ENCODE results near the gene GPRIN2.
A peak's percentile ranks its signal among the peaks of the same experiment; 100 is the strongest.

Gene GPRIN2

GRCh38 chr10:46543466-46544377 is 12.7 kb downstream of the GPRIN2 start:
- no peak for DNase-seq (ENCODE audit: low read depth in 1 of 2, low spot score in 1 of 2)
- no peak overlapping the region for H3K27ac ChIP-seq (replicated peaks)
- H3K27me3 ChIP-seq (ENCODE audit: insufficient read depth, poor library complexity, severe bottlenecking): peaks cover 7% of the 10 kb centered on the region
- no peak overlapping the region for H3K4me3 ChIP-seq (replicated peaks; ENCODE audit: insufficient read depth, low read length)
- TF ChIP-seq, protein P1, sequence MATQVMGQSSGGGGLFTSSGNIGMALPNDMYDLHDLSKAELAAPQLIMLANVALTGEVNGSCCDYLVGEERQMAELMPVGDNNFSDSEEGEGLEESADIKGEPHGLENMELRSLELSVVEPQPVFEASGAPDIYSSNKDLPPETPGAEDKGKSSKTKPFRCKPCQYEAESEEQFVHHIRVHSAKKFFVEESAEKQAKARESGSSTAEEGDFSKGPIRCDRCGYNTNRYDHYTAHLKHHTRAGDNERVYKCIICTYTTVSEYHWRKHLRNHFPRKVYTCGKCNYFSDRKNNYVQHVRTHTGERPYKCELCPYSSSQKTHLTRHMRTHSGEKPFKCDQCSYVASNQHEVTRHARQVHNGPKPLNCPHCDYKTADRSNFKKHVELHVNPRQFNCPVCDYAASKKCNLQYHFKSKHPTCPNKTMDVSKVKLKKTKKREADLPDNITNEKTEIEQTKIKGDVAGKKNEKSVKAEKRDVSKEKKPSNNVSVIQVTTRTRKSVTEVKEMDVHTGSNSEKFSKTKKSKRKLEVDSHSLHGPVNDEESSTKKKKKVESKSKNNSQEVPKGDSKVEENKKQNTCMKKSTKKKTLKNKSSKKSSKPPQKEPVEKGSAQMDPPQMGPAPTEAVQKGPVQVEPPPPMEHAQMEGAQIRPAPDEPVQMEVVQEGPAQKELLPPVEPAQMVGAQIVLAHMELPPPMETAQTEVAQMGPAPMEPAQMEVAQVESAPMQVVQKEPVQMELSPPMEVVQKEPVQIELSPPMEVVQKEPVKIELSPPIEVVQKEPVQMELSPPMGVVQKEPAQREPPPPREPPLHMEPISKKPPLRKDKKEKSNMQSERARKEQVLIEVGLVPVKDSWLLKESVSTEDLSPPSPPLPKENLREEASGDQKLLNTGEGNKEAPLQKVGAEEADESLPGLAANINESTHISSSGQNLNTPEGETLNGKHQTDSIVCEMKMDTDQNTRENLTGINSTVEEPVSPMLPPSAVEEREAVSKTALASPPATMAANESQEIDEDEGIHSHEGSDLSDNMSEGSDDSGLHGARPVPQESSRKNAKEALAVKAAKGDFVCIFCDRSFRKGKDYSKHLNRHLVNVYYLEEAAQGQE (IDR thresholded peaks at IDR 0.05; ENCODE audit: insufficient replicate concordance, low read depth): no peak
- TF ChIP-seq, protein P2, sequence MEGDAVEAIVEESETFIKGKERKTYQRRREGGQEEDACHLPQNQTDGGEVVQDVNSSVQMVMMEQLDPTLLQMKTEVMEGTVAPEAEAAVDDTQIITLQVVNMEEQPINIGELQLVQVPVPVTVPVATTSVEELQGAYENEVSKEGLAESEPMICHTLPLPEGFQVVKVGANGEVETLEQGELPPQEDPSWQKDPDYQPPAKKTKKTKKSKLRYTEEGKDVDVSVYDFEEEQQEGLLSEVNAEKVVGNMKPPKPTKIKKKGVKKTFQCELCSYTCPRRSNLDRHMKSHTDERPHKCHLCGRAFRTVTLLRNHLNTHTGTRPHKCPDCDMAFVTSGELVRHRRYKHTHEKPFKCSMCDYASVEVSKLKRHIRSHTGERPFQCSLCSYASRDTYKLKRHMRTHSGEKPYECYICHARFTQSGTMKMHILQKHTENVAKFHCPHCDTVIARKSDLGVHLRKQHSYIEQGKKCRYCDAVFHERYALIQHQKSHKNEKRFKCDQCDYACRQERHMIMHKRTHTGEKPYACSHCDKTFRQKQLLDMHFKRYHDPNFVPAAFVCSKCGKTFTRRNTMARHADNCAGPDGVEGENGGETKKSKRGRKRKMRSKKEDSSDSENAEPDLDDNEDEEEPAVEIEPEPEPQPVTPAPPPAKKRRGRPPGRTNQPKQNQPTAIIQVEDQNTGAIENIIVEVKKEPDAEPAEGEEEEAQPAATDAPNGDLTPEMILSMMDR (IDR thresholded peaks at IDR 0.05; ENCODE audit: insufficient read depth, low read length): no peak
- TF ChIP-seq GABPA (IDR thresholded peaks at IDR 0.05; ENCODE audit: low read depth) (no peak), POLR2AphosphoS5 (IDR thresholded peaks at IDR 0.05; ENCODE audit: low read depth) (no peak), SPI1 (IDR thresholded peaks at IDR 0.05; ENCODE audit: borderline replicate concordance, low read depth) (no peak)

DNA sequence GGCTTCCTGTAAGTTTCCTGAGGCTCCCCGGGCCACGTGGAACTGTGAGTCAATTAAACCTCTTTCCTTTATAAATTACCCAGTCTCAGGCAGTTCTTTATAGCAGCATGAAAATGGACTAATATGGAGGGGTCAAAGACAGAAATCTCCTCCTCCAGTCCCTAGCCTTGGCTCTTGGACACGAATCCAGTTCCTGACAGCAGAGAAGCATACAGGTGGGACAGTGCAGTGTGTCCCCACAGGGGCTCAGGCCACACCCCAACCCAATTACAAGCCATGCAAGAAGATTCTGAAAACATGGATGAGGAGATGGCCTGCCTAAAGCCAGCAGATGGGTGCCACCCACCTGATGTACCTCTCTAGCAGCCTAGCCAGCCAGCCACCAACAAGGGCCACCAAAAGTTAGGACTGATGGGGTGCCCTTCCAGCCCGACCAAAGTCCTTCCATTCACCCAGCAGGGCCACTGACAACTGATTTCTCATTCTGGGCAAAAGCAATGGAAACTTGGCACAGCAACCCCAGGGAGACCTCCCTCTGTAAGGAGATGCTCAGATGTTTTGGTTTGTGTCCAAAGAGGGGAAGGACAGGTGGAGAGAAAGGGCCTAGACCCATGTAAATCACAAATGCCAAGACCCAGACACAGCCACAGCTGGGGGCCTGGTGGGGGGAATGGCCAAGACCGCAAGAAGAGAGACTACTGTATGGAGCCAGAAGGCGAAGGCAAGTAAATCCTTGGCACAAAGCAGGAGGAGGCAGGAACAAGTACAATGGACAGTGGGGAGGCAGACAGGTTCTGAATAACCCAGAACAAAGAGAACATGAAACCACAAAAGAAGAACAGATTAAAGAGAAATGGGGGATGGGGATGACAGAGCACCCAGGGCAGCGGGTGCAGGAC is 13.6 kb downstream of the GPRIN2 start:
- TF ChIP-seq GABPA (IDR thresholded peaks at IDR 0.05; ENCODE audit: low read depth): no peak
- no peak for TF ChIP-seq SPI1 (IDR thresholded peaks at IDR 0.05; ENCODE audit: borderline replicate concordance, low read depth)
- TF ChIP-seq, protein P1 (IDR thresholded peaks at IDR 0.05; ENCODE audit: insufficient replicate concordance, low read depth): no peak
- TF ChIP-seq POLR2AphosphoS5 (IDR thresholded peaks at IDR 0.05; ENCODE audit: low read depth): no peak
- TF ChIP-seq, protein P2 (IDR thresholded peaks at IDR 0.05; ENCODE audit: insufficient read depth, low read length): no peak
- no peak for DNase-seq (ENCODE audit: low read depth in 1 of 2, low spot score in 1 of 2)
- no peak overlapping the region for H3K27ac ChIP-seq (replicated peaks)
- no peak overlapping the region for H3K4me3 ChIP-seq (replicated peaks; ENCODE audit: insufficient read depth, low read length)
- peaks cover 7% of the 10 kb centered on the region for H3K27me3 ChIP-seq (ENCODE audit: insufficient read depth, poor library complexity, severe bottlenecking)

- Histone ChIP-seq H3K27ac (replicated peaks) (no peak overlapping the region), H3K4me3 (replicated peaks; ENCODE audit: insufficient read depth, low read length) (no peak overlapping the region), H3K27me3 (ENCODE audit: insufficient read depth, poor library complexity, severe bottlenecking) (peaks cover 10% of the 10 kb centered on the region)
- DNase-seq (ENCODE audit: low read depth in 1 of 2, low spot score in 1 of 2): no peak
- TF ChIP-seq, protein P1 (IDR thresholded peaks at IDR 0.05; ENCODE audit: insufficient replicate concordance, low read depth): no peak
- TF ChIP-seq GABPA (IDR thresholded peaks at IDR 0.05; ENCODE audit: low read depth) (no peak), SPI1 (IDR thresholded peaks at IDR 0.05; ENCODE audit: borderline replicate concordance, low read depth) (0 out of 2 replicates have a peak, but pooled peaks have one; percentile 3)
These were observed 14.5 kb downstream of the GPRIN2 start for GRCh38 chr10:46541735-46542566.

Measured in HL-60 (cell line).